C4-2B (cell line): ENCODE data around the gene CREB3L1.

Source experiments
- ZFX ChIP-seq: fragments of 450-650 bp; IDR thresholded peaks from 2 replicates; pipeline ENCODE4 v1.6.1; 2017
- TF ChIP-seq, protein P1 (sequence below): fragments of 450-650 bp; conservative IDR thresholded peaks from 2 replicates; pipeline ENCODE4 v1.5.1; 2017; ENCODE audit warnings: mild to moderate bottlenecking

DNA sequence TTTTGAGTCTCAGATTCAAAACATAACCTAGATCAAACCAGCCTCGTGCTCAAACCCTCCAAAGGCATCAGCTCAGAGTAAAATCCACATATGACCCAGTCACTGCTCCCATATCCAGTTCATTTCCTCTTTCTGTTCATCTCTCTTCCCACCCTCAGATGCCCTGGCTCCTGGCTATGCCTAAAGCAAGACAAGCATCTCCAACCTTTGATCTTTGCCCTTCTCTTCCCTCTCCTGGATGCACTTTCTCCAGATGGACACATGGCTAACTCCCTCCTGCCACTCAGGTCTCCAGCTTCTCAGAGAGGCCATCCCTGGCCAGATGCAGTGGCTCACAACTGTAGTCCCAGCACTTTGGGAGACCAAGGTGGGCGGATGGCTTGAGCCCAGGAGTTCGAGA lies 14.3 kb upstream of the CREB3L1 start:
- TF ChIP-seq ZFX: no peak
- TF ChIP-seq, protein P1, sequence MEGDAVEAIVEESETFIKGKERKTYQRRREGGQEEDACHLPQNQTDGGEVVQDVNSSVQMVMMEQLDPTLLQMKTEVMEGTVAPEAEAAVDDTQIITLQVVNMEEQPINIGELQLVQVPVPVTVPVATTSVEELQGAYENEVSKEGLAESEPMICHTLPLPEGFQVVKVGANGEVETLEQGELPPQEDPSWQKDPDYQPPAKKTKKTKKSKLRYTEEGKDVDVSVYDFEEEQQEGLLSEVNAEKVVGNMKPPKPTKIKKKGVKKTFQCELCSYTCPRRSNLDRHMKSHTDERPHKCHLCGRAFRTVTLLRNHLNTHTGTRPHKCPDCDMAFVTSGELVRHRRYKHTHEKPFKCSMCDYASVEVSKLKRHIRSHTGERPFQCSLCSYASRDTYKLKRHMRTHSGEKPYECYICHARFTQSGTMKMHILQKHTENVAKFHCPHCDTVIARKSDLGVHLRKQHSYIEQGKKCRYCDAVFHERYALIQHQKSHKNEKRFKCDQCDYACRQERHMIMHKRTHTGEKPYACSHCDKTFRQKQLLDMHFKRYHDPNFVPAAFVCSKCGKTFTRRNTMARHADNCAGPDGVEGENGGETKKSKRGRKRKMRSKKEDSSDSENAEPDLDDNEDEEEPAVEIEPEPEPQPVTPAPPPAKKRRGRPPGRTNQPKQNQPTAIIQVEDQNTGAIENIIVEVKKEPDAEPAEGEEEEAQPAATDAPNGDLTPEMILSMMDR: no peak
